HG03045 (cell line): Measurements from ENCODE around the gene GPC5.
"Not testable (repeated sequence)": the region's sequence is repeated elsewhere in the genome, so short reads cannot be mapped to it uniquely, and the experiment has no call there.

Source experiments
- ATAC-seq: cut with Tn5 transposase; IDR thresholded peaks from one replicate; pipeline ENCODE4 v1.9.1; 2021; ENCODE audit warnings: mild to moderate bottlenecking, moderate library complexity; ENCODE audit not compliant: unreplicated experiment

Gene GPC5

DNA sequence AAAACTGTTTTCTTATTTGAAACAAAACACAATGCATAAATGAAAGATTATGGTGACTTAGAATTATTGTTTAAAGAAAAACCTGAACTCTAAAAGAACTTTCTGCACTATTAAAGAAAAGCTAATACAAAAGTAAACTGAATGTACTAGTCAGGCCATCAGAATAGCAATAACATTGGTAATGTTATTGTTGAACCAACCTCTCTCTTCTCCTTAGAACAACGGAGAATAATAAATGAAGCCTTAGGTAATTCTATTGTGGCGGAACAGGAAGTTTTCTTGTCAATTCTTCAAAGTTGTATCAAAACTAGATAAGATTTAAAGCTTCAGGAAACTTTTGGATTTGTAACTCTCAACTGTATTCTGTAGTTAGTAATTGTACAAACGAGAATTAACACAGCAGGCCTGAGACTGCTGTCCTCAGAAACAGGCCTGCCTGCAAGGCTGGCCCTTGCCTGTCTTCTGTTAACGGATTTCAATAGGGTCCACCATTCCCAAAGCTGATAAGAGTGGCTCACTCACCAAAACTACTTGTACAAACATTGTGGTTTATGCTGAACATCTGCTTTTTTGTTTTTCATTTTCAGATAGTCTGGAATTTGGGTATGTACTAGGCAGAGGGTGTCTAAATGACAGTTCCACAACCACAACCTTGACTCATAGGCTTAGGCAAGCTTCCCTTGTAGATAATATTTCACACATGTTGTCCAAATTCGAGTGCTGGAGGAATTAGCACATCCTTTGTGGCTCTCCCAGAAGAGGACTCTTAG is 825.8 kb downstream of the GPC5 start:
- no peak for ATAC-seq

DNA sequence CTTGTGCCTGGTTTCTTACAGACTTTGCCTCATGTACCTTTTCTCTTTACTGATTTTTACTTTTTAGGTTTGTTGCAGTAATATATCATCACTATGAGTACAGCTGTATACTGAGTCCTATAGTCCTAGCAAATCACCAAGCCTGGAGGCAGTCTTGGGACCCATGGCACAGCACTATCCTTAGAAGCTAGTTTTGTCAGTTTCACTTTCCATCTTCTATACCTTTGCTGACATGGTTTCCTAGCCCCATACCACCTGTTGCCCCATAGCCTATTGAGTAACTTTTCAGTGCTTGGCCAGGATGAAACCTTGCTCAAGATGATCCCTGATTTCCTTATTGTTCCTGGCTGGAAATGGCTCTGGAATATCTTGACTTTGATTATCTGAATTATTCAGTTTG is 826.4 kb downstream of the GPC5 start:
- no peak for ATAC-seq

DNA sequence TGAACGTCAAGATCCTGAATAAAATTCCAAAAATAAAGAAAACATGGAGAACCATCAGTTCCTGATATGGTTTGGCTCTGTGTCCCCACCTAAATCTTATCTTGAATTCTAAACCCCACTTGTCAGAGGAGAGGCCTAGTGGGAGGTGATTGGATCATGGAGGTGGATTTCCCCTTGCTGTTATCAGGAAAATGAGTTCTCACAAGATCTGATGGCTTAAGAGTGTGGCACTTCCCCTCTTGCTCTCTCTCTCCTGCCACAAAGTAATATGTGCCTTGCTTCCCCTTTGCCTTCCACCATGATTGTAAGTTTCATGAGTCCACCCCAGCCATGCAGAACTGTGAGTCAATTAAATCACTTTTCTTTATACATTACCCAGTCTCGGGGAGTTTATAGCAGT is 827.4 kb downstream of the GPC5 start:
- no peak for ATAC-seq

DNA sequence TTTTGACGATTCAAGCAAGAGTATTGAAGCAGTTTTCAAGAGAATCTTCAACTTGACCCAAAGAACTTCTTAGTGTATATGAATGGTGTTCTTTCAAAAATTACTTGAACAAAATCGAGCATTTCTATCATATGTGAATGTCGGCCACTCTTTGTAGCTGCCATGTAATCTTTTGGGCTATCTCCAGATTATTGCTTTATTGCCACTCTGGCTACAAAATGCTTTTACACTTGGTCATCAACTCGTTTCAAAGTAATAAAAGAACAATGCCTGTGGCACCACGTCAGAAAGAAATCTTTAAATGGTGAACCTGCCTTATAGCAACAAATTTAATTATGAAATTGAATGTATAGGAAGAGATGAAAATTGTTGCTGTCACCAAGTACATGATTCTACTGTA is 834.5 kb downstream of the GPC5 start:
- ATAC-seq = no peak

DNA sequence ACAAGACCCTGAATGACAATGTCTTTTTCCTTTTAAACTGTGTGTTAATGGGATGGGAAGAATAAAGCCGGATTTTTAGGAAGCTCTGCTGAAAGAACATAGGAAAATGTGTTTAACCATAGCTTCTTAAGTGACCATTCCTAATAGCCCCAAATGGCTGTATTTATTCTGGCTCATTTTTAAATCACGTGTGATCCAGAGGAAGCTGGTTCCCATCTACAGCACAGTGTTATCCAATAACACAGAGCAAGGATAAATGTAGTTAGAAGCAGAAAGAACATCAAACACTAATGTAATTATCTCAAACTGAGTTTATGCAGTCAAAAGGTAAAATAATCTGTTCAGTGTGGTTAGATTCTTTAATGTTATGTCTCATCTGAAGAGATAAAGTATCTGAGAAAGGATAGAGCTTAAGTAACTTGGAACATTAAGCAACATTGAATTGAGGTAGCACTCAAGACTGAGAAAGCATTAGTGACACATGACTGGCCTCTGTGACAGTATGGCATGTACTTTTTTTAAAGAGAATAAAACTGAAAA is 853.3 kb downstream of the GPC5 start:
- no peak for ATAC-seq

DNA sequence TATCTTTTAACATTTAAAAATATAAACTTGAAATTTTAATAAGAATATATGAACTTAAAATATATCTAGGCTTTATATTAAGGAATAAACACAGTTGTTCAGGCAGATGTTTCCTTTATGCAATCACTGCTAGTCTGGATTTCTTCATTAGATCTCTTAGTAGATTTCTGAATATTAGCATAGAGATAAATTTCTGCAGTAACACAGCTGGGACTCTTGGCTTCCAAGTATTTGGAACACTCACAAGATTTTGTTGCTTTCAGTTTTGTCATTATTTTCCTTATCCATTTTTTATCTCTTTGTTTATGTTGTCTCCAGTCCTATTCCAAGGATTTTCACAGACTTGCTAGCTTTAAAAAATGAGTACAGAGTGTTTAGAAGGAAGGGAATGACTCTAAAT is 857.1 kb downstream of the GPC5 start:
- no peak for ATAC-seq

DNA sequence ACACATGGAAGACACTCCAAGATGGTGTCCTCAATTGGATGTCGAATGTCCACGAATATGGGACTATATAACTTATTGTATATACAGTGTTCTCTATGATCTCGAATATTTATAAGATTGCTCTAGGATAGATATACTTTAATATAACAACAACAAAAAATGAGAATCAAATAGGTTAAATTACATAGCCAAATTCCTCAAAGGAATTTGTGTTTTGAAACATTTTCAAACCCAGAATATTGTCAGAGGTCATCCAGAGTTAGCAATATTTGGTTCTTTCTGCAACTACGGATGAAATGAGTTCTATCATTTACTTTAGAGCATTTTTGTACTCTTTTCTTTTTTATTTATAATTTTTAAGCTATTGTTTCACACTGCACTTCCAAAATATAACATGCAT is 857.8 kb downstream of the GPC5 start:
- ATAC-seq = no peak

DNA sequence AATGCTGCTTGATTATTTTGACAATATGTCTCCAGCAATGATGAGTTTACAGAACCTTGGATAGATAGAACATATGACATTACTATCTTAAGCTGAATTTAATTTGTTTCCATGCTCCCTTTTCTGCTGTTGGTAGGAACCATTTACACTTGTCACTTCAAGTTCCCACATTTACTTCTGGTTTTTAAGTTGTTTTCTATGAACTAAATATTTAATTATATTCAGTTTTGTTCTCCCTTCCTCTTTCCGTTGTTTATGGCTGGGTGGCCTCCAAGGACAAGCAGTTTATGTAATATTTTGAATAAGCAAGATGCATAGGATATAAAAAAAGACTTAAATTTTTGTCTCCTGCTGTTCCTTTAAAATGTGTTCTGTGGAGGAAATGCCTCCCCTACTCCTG is 860.6 kb downstream of the GPC5 start:
- ATAC-seq = no peak

DNA sequence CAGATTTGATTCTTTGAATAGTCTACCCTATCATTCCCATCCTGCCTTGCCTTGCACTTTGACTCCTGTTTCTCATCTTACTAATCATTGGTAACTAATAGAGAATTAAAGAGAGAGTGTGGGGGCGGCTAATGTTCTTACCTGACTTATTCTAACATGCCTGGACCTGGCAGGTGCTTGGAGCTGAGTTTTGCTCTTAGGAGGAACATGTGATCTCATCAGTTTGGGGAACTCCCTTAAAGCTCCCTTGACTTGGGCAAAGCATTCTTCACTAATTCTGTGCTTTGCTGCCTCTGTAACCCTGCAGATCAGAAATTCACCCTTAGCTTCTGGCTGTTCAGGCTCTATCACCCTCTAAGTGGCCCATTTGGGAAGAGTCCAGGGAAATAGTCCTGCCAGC is 861.1 kb downstream of the GPC5 start:
- no peak for ATAC-seq

DNA sequence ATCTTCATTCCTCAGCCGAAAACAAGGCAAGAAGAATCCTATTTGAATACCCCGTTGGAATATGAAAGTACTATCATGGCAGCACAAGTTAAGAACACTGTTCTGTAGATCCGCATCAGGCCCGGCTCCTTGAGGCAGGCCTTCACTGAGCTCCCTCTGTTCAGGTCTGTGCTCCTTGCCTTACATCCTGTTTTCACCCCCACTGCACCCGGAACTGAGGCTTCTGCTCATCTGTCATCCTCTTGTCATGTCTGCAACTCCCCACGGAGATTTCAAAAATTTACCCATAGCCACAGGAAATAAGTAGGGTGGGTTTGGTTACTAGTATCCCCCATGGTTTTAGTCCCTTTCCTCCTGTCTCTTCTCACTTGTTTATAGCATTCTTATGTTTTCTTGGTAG is 861.9 kb downstream of the GPC5 start:
- ATAC-seq = no peak

DNA sequence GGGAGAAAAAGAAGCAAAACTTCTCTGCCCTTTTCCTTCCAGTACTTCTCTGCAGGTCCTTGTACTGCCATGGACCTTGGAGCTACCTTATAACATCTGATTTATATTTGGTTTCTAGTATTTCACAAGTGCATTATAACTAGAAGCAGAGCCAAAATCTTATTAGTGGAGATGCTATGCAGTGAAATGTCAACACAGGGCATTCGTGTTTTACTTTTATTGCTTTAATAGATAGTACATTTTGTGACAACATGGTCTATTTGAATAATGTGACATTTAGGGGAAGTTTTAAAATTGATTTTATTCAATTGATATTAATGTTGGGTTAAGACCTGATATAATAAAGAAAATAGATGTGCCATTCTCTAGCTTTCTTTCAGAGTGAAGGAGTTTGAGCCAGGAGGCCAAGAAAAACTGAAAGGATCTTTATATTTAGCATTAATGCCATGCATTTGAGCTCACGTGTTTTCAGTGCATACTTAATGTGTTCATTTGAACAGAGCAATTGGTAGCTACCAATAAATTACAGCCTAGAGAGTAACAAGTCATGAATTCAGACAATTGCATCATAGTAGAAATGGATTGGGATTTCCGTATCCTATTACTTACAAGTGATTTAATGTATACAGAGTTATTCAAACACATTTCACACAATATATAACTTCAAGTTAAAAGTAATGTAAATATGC is 863.8 kb downstream of the GPC5 start:
- ATAC-seq = no peak

DNA sequence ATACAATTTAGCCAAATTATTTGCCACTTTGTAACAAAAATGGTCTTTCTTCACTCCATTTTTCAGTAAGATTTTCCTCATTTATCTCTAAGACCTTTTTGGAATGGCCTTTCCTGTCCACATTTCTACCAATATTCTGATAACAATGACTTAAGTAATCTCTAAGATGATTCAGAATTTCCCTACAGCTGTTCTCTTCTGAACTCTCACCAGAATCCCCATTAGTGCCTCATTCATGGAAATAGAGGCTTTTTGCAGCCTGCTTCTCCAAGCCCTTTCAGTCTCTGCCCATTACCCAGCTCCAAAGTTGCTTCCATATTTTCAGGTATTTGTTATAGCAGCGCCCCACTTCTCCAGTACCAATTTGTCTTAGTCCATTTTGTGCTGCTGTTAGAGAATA is 867.0 kb downstream of the GPC5 start:
- ATAC-seq = no peak

DNA sequence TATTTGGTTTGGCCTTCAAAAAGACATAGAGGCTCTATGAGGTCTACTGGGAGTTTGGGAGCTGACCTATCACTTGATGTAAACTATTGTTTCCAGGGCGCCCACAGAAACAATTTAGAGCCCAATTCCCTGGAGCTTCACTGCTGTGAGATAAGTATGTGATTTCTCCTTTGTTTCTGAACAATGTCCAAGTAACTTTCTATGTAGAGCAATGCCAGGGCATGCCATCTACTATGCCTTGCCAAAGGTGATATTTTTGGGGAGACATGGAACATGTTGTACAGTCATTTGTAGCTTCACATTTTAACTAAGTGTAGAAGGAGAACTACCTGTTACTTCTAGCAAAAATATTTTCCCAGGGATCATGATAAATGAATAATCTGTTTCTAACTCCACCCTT is 872.6 kb downstream of the GPC5 start:
- ATAC-seq = no peak

DNA sequence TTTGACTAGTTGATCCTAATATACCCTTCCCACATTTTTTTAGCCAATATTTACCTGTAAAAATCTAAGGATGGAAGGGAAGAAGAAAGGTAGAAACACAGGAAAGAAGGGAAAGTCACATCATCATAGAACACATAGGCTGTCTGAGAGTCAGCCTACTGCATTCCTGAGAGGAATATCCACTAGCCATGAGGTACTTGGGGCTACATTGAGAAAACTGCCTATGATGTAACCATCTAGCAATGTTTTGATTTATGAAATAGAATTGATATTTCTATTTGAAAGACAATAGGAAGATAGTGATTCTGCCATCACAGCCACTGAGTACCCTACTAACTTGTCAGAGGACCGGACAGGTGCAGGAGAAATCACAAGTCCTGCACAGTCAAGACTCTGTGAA is 873.8 kb downstream of the GPC5 start:
- ATAC-seq = no peak

DNA sequence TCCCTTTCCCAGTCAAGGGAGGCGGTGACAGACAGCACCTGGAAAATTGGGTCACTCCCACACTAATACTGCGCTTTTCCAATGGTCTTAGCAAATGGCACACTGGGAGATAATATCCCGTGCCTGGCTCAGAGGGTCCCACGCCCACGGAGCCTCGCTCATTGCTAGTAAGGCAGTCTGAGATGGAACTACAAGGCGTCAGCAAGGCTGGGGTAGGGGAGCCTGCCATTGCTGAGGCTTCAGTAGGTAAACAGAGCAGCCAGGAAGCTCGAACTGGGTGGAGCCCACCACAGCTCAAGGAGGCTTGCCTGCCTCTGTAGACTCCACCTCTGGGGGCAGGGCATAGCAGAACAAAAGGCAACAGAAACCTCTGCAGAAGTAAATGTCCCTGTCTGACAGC is 882.6 kb downstream of the GPC5 start:
- ATAC-seq = not testable (repeated sequence)

DNA sequence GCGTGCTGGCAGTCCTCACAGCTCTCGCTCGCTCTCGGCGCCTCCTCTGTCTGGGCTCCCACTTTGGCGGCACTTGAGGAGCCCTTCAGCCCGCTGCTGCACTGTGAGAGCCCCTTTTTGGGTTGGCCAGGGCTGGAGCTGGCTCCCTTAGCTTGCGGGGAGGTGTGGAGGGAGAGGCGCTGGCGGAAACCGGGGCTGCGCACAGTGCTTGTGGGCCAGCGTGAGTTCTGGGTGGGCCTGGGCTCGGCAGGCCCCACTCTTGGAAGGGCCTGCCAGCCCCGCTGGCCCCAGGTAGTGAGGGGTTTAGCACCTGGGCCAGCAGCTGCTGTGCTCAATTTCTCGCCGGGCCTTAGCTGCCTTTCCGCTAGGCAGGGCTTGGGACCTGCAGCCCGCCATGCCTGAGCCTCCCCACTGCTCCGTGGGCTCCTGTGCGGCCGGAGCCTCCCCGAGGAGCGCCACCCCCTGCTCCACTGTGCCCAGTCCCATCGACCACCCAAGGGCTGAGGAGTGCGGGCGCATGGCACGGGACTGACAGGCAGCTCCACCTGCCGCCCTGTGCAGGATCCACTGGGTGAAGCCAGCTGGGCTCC is 892.4 kb downstream of the GPC5 start:
- not testable (repeated sequence) for ATAC-seq

DNA sequence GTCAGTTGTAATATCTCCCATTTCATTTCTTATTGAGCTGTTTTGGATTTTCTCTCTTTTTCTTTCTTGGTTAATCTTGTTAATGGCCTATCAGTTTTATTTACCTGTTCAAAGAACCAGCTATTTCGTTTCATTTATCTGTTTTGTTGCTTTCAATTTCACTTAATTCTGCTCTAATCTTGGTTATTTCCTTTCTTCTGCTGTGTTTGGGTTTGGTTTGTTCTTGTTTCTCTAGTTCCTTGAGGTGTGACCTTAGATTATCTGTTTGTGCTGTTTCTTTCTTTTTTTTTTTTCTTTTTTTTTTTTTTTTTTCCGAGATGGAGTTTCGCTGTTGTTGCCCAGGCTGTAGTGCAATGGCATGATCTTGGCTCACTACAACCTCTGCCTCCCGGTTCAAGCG is 896.1 kb downstream of the GPC5 start:
- not testable (repeated sequence) for ATAC-seq

DNA sequence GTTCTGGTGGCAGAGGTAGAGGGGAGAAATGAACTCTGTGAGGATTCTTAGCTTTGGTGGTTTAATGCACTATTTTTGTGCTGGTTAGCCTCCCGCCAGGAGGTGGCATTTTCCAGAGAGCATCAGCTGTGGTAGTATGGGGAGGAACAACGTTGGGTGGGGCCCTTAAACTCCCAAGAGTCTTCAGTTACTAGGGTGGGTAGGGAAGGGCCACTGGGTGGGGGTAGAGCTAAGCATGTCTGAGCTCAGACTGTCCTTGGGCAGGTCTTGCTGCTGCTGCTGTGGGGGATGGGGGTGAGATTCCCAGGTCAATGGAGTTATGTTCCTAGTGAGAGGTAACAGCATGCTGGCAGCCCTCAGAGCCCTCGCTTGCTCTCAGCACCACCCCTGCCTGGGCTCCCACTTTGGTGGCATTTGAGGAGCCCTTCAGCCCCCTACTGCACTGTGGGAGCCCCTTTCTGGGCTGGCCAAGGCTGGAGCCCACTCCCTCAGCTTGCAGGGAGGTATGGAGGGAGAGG is 897.8 kb downstream of the GPC5 start:
- not testable (repeated sequence) for ATAC-seq

DNA sequence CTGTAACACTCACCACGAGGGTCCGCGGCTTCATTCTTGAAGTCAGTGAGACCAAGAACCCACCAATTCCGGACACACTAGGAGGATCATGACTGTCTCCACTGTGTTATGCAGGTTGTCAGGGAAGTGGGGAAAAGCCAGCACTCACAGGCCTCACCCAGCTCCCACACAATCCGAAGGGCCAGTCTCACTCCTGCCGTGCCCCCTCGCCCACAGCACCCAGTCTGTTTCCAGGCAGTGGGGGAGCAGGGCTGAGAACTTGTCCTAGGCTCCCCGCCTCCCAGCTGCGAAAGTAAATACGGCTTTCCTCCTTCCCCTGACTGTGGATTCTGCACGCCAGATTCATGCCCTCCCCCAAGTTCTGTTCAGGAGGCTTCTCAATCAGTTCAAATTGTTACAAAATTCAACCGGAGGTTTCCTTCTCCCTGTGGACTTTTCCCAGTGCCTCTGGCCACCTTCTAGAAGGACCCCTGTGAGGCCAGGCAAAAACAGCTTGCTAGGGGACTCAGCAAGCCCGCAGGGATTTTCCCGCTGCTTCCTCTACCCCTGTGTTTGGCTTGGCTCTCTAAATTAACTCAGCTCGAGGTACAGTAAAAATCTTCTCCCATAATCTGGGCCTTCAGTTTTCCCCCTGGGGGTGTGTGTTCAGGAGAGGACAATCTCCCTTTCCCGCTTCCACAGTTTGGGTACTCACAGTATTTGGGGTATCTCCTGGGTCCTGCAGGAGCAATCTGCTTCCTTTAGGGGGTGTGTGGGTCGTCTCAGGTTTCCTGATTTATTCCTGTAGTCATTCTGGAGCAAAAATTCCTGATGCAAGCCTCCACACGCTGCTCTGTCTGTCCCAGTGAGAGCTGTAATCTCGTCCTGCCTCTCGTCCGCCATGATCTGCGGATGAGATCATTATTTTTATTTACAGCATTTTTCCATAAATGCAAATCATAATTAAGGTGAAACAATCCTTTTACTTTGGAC is 899.8 kb downstream of the GPC5 start:
- no peak for ATAC-seq

DNA sequence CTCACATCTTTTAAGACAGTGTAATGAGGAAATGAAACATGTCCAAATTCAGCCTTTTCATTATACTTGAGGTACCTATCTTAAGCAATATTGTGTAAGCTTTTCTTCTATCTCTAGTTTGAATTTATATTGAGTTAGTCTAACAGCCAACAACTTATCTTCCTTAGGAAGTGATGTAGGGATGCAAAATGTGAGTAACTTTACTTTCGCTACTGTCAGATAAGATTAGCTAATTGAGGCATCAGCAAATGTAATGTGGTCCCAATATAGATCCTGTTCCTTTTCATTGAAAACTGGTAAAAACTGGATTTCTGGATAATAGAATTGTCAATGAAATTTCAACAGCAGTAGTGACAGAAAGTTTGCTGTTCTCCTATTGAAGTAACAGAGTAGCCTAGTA is 902.2 kb downstream of the GPC5 start:
- no peak for ATAC-seq

DNA sequence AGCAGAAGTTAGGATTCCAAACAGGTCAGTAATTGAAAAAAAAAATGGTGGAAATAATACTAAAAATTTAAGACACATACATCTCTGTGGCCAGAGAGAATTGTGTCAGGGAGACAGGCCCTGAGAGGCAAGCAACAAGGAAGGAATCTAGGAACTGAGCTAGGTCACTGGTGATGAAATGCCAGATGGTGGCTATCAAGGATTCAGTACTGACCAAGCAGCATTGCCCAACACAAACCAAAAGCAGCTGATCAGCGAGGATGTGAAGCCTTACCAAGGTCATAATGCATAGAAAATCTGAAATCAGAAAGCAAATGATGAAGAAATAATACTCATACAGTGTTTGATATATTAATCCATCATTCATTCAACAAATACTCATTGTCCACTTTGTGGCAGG is 905.0 kb downstream of the GPC5 start:
- ATAC-seq = no peak
